Kidney (tissue), 14 donors: ENCODE data around the gene YJU2. TPM values are rescaled to one million over a fixed set of nuclear protein-coding genes. Genes with fewer than 3 reads are reported as not detected.
"Not testable (repeated sequence)": the region's sequence is repeated elsewhere in the genome, so short reads cannot be mapped to it uniquely, and the experiment has no call there.

Experiments
- DNase-seq, 5 donors: peaks; one replicate each; pipeline ENCODE4 v3.0.0-alpha.2; 2013 to 2020
- FAIRE-seq: peaks from 2 replicates; lab custom pipeline; 2012; peaks lifted over from hg19 to GRCh38; lab: Jason Lieb, UNC
- H3K27ac ChIP-seq, 2 donors: one replicate each; pipeline ENCODE4 v1.7.0; 2013; ENCODE audit warnings: low read depth in 2 of 2, low read length in 2 of 2, inconsistent platforms in 1 of 2
- H3K27me3 ChIP-seq: one replicate; pipeline ENCODE4 v1.7.1; 2013; ENCODE audit warnings: low read length, inconsistent platforms; ENCODE audit not compliant: control insufficient read depth, insufficient read depth
- H3K36me3 ChIP-seq, 3 donors: one replicate each; pipeline versions ENCODE4 v1.7.0 to v1.7.1; 2013; ENCODE audit warnings: low read length in 3 of 3, control low read depth in 1 of 3, inconsistent platforms in 1 of 3; ENCODE audit not compliant: insufficient read depth in 3 of 3, control insufficient read depth in 2 of 3
- H3K4me1 ChIP-seq, 3 donors: one replicate each; pipeline versions ENCODE4 v1.7.0 to v1.7.1; 2013; ENCODE audit warnings: low read length in 3 of 3, inconsistent platforms in 1 of 3, low read depth in 1 of 3; ENCODE audit not compliant: control insufficient read depth in 2 of 3, insufficient read depth in 2 of 3
- H3K4me3 ChIP-seq, 3 donors: one replicate each; pipeline versions ENCODE4 v1.7.0 to v1.8.1; 2013; ENCODE audit warnings: low read length in 3 of 3, control low read depth in 1 of 3, inconsistent platforms in 1 of 3
- H3K9ac ChIP-seq, 3 donors: one replicate each; pipeline versions ENCODE4 v1.7.0 to v1.7.1; 2013; ENCODE audit warnings: low read length in 3 of 3, control low read depth in 1 of 3, inconsistent platforms in 1 of 3
- H3K9me3 ChIP-seq, 3 donors: one replicate each; pipeline versions ENCODE4 v1.7.0 to v1.7.1; 2013; ENCODE audit warnings: low read length in 3 of 3, control low read depth in 1 of 3, inconsistent platforms in 1 of 3; ENCODE audit not compliant: control insufficient read depth in 2 of 3, insufficient read depth in 1 of 3
- intact Hi-C: fragments of 100-400 bp; cut with DNase I; formaldehyde crosslinking; loops from one replicate; pipeline ENCODE4 v1.11.1; 2022
- polyA plus RNA-seq: library from polyadenylated mRNA; stranded (reverse); fragments of 350-450 nt; fragmentation: Illumina TruSeq; extraction: RNeasy Lipid Tissue Mini Kit (QIAGEN cat#74804); gene quantifications from one replicate; pipeline ENCODE4 v1.2.3, GENCODE V29; 2014; ENCODE audit warnings: low read depth, low replicate concordance; ENCODE audit not compliant: insufficient read depth
- total RNA-seq: library from RNA; stranded (reverse); fragmentation: NEBNext Ultra II Directional; extraction: Animal tissue kit (Norgen Biotek cat#: 25700); gene quantifications from one replicate; pipeline ENCODE4 v1.2.1, GENCODE V29; 2021
- TF ChIP-seq, protein P1 (sequence below): IDR thresholded peaks from 3 replicates; pipeline ENCODE4 v1.5.1; 2012; ENCODE audit warnings: mild to moderate bottlenecking, moderate library complexity, borderline replicate concordance; ENCODE audit not compliant: insufficient read depth; ENCODE audit errors: extremely low read depth
- donor health status: control.
- donor health status: control.
- donor health status: control.
- donor health status: control.
- donor health status: control.
- donor health status: DM: yes; HTN: yes; CAD: no.
- donor health status: Normal renal cell carcinoma (clear cell type).

Gene YJU2
- total and polyA plus RNA-seq, 2 donors from 2014 or later: 22.5 to 26.0 TPM

DNA sequence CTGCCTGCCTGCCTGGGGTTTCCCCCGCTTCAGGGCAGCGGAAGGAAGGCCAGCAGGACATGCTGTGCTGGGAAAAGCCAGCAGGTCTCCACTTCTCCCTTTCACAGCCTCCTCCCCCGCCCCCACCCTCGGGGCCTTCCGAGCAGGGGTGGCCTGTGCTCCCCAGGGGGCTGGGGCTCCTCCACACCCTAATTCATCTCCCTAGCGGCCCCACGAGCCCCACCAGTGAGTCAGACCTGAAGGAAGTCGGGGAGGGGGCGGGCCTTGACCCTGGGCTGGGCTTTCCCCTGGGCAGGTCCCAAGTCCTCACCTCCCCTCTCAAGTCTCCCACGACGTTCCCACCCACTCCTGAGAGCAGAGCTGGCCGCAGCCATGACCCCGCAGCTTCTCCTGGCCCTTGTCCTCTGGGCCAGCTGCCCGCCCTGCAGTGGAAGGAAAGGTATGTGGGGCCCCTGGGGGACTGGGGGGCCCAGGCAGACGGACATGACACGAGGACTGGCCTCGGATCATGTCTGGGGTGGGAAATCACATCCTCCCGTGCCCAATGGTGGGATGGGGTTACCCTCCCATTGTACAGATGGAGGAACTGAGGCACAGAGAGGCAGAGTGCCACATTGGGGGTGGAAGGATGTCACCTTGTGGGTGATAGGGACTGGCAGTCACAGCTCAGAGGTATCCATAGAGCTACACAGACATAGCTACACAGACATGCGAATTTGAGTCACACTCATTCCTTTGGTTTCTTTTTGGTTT, 17.5 kb upstream of the YJU2 start, which contains the start of gene EBI3:
EBI3 (plus strand) TSS at position 345 of the 753 bp plus-strand sequence; CDS start at position 373, 28 bp downstream.
- no peak within 1 kb of the TSS for H3K9ac ChIP-seq
- TF ChIP-seq, protein P1, sequence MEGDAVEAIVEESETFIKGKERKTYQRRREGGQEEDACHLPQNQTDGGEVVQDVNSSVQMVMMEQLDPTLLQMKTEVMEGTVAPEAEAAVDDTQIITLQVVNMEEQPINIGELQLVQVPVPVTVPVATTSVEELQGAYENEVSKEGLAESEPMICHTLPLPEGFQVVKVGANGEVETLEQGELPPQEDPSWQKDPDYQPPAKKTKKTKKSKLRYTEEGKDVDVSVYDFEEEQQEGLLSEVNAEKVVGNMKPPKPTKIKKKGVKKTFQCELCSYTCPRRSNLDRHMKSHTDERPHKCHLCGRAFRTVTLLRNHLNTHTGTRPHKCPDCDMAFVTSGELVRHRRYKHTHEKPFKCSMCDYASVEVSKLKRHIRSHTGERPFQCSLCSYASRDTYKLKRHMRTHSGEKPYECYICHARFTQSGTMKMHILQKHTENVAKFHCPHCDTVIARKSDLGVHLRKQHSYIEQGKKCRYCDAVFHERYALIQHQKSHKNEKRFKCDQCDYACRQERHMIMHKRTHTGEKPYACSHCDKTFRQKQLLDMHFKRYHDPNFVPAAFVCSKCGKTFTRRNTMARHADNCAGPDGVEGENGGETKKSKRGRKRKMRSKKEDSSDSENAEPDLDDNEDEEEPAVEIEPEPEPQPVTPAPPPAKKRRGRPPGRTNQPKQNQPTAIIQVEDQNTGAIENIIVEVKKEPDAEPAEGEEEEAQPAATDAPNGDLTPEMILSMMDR: no peak
- DNase-seq (peak in 4 of 5 donors; percentile 24 to 64 (median 32)), FAIRE-seq (no peak)
- intact Hi-C loops: no loop called here
- H3K27ac ChIP-seq: no peak within 1 kb of the TSS
- H3K36me3 ChIP-seq: no peaks in the 10 kb centered on the region
- H3K4me1 ChIP-seq: peaks cover 0 to 2% (median 0%) of the 10 kb centered on the region in 3 donors
- H3K4me3 ChIP-seq: no peak within 1 kb of the TSS
- no peaks in the 10 kb centered on the region for H3K9me3 ChIP-seq
- H3K27me3 ChIP-seq: peaks cover 9% of the 10 kb centered on the region

DNA sequence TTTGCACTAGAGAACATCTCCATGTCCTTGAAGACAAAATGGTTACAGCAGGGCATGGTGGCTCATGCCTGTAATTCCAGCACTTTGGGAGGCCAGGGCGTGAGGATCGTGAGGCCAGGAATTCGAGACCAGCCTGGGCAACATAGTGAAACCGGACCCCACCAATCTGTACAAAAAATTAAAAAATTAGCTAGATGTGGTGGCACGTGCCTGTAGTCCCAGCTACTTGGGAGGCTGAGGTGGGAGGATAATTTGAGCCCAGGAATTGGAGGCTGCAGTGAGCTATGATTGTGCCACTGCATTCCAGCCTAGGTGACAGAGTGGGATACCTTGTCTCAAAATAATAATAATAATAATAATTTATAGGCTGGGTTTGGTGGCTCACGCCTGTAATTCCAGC, 16.6 kb upstream of the YJU2 start:
- H3K27ac ChIP-seq, H3K36me3 ChIP-seq, H3K4me1 ChIP-seq, H3K9ac ChIP-seq, intact Hi-C loops, H3K4me3 ChIP-seq, H3K27me3 ChIP-seq, FAIRE-seq, DNase-seq, H3K9me3 ChIP-seq: not testable (repeated sequence)

DNA sequence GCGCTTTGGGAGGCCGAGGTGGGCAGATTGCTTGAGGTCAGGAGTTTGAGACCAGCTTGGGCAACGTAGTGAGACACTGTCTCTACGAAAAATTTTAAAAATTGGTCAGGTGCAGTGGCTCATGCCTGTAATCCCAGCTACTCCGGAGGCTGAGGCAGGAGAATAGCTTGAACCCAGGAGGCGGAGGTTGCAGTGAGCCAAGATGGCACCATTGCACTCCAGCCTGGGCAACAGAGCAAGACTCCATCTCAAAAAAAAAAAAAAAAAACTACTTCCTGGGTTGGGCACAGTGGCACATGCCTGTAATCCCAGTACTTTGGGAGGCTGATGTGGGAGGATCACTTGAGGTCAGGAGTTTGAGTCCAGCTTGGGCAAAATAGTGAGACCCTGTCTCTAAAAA, 15.4 kb upstream of the YJU2 start:
- H3K4me3 ChIP-seq, H3K4me1 ChIP-seq, H3K9ac ChIP-seq, H3K27me3 ChIP-seq, H3K9me3 ChIP-seq, intact Hi-C loops, H3K36me3 ChIP-seq, FAIRE-seq, DNase-seq, H3K27ac ChIP-seq: not testable (repeated sequence)

- H3K9me3 ChIP-seq, H3K4me3 ChIP-seq, DNase-seq, H3K27ac ChIP-seq, H3K9ac ChIP-seq, H3K36me3 ChIP-seq, H3K4me1 ChIP-seq, H3K27me3 ChIP-seq, FAIRE-seq, intact Hi-C loops: not testable (repeated sequence)
These were observed 14.7 kb upstream of the YJU2 start for GRCh38 chr19:4232139-4232538.

DNA sequence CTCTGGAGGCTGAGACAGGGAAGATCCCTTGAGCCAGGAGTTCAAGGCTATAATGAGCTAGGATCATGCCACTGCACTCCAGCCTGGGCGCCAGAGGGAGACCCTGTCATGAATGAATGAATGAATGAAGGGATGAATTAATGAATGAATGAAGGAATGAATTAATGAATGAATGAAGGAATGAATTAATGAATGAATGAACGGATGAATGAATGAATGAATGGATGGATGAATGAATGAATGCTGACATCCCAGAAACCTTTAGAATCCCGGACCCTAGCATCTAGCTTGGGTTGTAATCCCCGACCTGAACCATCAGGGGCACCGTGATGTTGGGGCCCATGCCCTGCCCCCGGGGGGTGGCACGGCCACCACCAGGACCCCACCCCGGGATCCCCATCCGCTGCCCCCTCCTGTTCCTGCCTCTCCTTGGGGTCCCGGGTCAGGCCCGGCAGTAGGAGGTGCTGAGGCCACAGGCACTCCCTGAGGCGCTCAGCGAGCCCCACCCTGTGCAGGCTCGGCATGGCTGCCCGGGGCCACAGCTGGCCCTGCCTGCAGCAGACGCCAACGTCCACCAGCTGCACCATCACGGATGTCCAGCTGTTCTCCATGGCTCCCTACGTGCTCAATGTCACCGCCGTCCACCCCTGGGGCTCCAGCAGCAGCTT, 14.1 kb upstream of the YJU2 start:
- Histone ChIP-seq H3K4me1 (peaks cover 0 to 2% (median 0%) of the 10 kb centered on the region in 3 donors), H3K27me3 (peaks cover 9% of the 10 kb centered on the region)
- intact Hi-C loops: no loop called here

More for the DNA sequence above, 14.1 kb upstream of the YJU2 start:
- H3K4me3 ChIP-seq: no peak overlapping the region
- TF ChIP-seq, protein P1: no peak
- H3K36me3 ChIP-seq: no peaks in the 10 kb centered on the region
- H3K9me3 ChIP-seq: no peaks in the 10 kb centered on the region
- H3K27ac ChIP-seq: no peak overlapping the region
- FAIRE-seq (no peak), DNase-seq (no peak)
- no peak overlapping the region for H3K9ac ChIP-seq
